HCT116 (cell line): ENCODE data around the gene PACRG. TPM values are rescaled to one million over a fixed set of nuclear protein-coding genes. Genes with fewer than 3 reads are reported as not detected.

Source experiments
- ATAC-seq: fragments of 200-7000 bp; cut with Tn5 transposase; 2 replicates; pipeline ENCODE4 v1.9.1; 2020; ENCODE audit warnings: mild to moderate bottlenecking, moderate library complexity
- BruUV-seq: library from RNA; stranded (reverse); fragments of 400-500 nt; replicated peaks from 2 replicates; lab custom pipeline; 2021; lab: Mats Ljungman, UMichigan
- CTCF ChIA-PET: fragments of 300-600 bp; sonication (Branson Sonifier 250); formaldehyde crosslinking; loops from one replicate; lab custom pipeline; 2021; ENCODE audit warnings: antibody characterized with exemption; lab: Charles Lee
- POLR2A ChIA-PET: fragments of 300-600, 350-600 bp; sonication (Branson Sonifier 250); formaldehyde crosslinking; loops from one replicate; lab custom pipeline; 2021; ENCODE audit warnings: antibody characterized with exemption; lab: Charles Lee
- RAD21 ChIA-PET, 2 experiments: fragments of 300-600 bp; sonication (Branson Sonifier 250); formaldehyde crosslinking; loops; one replicate each; lab custom pipeline; 2023; ENCODE audit warnings: low total read pairs in 2 of 2; ENCODE audit not compliant: uncharacterized antibody in 2 of 2, unreplicated experiment in 2 of 2, low non-redundant PET in 1 of 2; lab: Charles Lee
- DNase-seq: peaks from one replicate; pipeline ENCODE4 v3.0.0-alpha.2; 2010; ENCODE audit warnings: low read depth, low spot score
- H2AFZ ChIP-seq: fragments of 200-600 bp; shearing (Covaris generic), sonication (generic); 2 replicates; pipeline ENCODE4 v1.6.1; 2017; ENCODE audit warnings: low read depth, mixed run types, mixed read lengths, antibody characterized with exemption, low read length; ENCODE audit not compliant: poor library complexity, severe bottlenecking
- H3K27ac ChIP-seq: 2 replicates; pipeline ENCODE4 v1.5.1; 2012; ENCODE audit warnings: low read depth, low read length
- H3K27me3 ChIP-seq: fragments of 200-600 bp; sonication (generic); 2 replicates; pipeline ENCODE4 v1.6.1; 2016; ENCODE audit warnings: mixed run types, low read length, mixed read lengths; ENCODE audit not compliant: insufficient read depth
- H3K36me3 ChIP-seq, 2 experiments: fragments of 200-500 bp in 1 of 2; fragments of 200-600 bp in 1 of 2; sonication (Bioruptor generic) in 1 of 2; sonication (generic) in 1 of 2; 2 replicates each; pipeline versions ENCODE4 v1.5.1 to v1.6.1; 2014 to 2016; ENCODE audit warnings: low read length in 2 of 2, inconsistent platforms in 1 of 2, mixed read lengths in 1 of 2, mixed run types in 1 of 2; ENCODE audit not compliant: insufficient read depth in 2 of 2, control insufficient read depth in 1 of 2
- H3K4me1 ChIP-seq, 2 experiments: fragments of 200-600 bp in 1 of 2; sonication (generic) in 1 of 2; 2 replicates each; pipeline versions ENCODE4 v1.5.1 to v1.6.1; 2012 to 2017; ENCODE audit warnings: low read length in 2 of 2, inconsistent platforms in 1 of 2, mild to moderate bottlenecking in 1 of 2, mixed read lengths in 1 of 2, mixed run types in 1 of 2, moderate library complexity in 1 of 2; ENCODE audit not compliant: insufficient read depth in 2 of 2, control insufficient read depth in 1 of 2
- H3K4me2 ChIP-seq: fragments of 200-600 bp; sonication (generic); 2 replicates; pipeline ENCODE4 v1.6.1; 2017; ENCODE audit warnings: mixed run types, low read length, mixed read lengths
- H3K4me3 ChIP-seq, 2 experiments: fragments of 200-600 bp in 1 of 2; sonication (generic) in 1 of 2; replicated peaks in 1 of 2; 2 replicates each; pipeline ENCODE4 v1.5.1; 2011 to 2016; ENCODE audit warnings: low read length in 2 of 2, control low read depth in 1 of 2, low read depth in 1 of 2, mild to moderate bottlenecking in 1 of 2, mixed read lengths in 1 of 2, mixed run types in 1 of 2
- H3K79me2 ChIP-seq: fragments of 200-600 bp; sonication (generic); 2 replicates; pipeline ENCODE4 v1.6.1; 2017; ENCODE audit warnings: mild to moderate bottlenecking, mixed run types, low read length, moderate library complexity, mixed read lengths; ENCODE audit not compliant: insufficient read depth
- H3K9ac ChIP-seq: fragments of 200-600 bp; sonication (generic); 2 replicates; pipeline ENCODE4 v1.6.1; 2016; ENCODE audit warnings: low read length, mixed read lengths
- H3K9me2 ChIP-seq: fragments of 200-600 bp; sonication (generic), shearing (Covaris generic); 2 replicates; pipeline ENCODE4 v1.6.1; 2017; ENCODE audit warnings: mixed run types, mild to moderate bottlenecking, moderate library complexity; ENCODE audit not compliant: insufficient read depth
- H3K9me3 ChIP-seq, 2 experiments: fragments of 200-500 bp in 1 of 2; fragments of 200-600 bp in 1 of 2; sonication (Bioruptor generic) in 1 of 2; sonication (generic) in 1 of 2; 2 replicates each; pipeline ENCODE4 v1.6.1; 2014 to 2017; ENCODE audit warnings: low read length in 2 of 2, mixed read lengths in 2 of 2, inconsistent platforms in 1 of 2, low read depth in 1 of 2, mild to moderate bottlenecking in 1 of 2, mixed run types in 1 of 2, moderate library complexity in 1 of 2; ENCODE audit not compliant: control insufficient read depth in 1 of 2, insufficient read depth in 1 of 2
- H4K20me1 ChIP-seq: fragments of 200-600 bp; sonication (generic), shearing (Covaris generic); 2 replicates; pipeline ENCODE4 v1.6.1; 2017; ENCODE audit warnings: mixed run types, mild to moderate bottlenecking, moderate library complexity; ENCODE audit not compliant: insufficient read depth
- ATF3 ChIP-seq: IDR thresholded peaks from 2 replicates; pipeline ENCODE4 v1.6.1; 2012
- EZH2 ChIP-seq: fragments of 200-600 bp; sonication (generic); IDR thresholded peaks from 2 replicates; pipeline ENCODE4 v1.6.1; 2017; ENCODE audit warnings: antibody characterized with exemption, mixed run types
- EZH2phosphoT487 ChIP-seq: fragments of 200-600 bp; IDR thresholded peaks from 2 replicates; pipeline ENCODE4 v1.6.1; 2018; ENCODE audit warnings: antibody characterized with exemption, borderline replicate concordance
- FOSL1 ChIP-seq: IDR thresholded peaks from 2 replicates; pipeline ENCODE4 v1.6.1; 2012; ENCODE audit warnings: low read depth
- MAX ChIP-seq: IDR thresholded peaks from 2 replicates; pipeline ENCODE4 v1.6.1; 2012
- RAD21 ChIP-seq: IDR thresholded peaks from 2 replicates; pipeline ENCODE4 v1.6.1; 2012; ENCODE audit warnings: low read depth, mild to moderate bottlenecking
- YY1 ChIP-seq: IDR thresholded peaks from 2 replicates; pipeline ENCODE4 v1.6.1; 2011; ENCODE audit warnings: low read length, low read depth, moderate library complexity, mild to moderate bottlenecking; ENCODE audit not compliant: insufficient replicate concordance; ENCODE audit errors: extremely low read depth
- ZBTB33 ChIP-seq: IDR thresholded peaks from 2 replicates; pipeline ENCODE4 v1.6.1; 2011; ENCODE audit warnings: mild to moderate bottlenecking, low read length, moderate library complexity; ENCODE audit not compliant: insufficient replicate concordance; ENCODE audit errors: extremely low read depth
- ZFX ChIP-seq: fragments of 450-650 bp; IDR thresholded peaks from 2 replicates; pipeline ENCODE4 v1.6.1; 2017
- ZNF274 ChIP-seq: fragments of 200-500 bp; sonication (Bioruptor generic); IDR thresholded peaks from 2 replicates; pipeline ENCODE4 v1.6.1; 2014; ENCODE audit warnings: mild to moderate bottlenecking, low read depth, low read length, inconsistent platforms
- intact Hi-C: fragments of 100-400 bp; cut with micrococcal nuclease; formaldehyde crosslinking; loops from 2 replicates; pipeline ENCODE4 v1.10.0; 2022
- total RNA-seq: library from RNA; stranded (reverse); gene quantifications from one replicate; pipeline ENCODE4 v1.2.1, GENCODE V29; 2021; ENCODE audit not compliant: unreplicated experiment

Gene PACRG
- total RNA-seq, 1 experiment from 2014 or later: 0.71 TPM

- TF ChIP-seq YY1: no peak
- TF ChIP-seq ZNF274: no peak
- TF ChIP-seq FOSL1: no peak
- no peak for TF ChIP-seq ATF3
- TF ChIP-seq ZBTB33: no peak
- no peak for TF ChIP-seq EZH2phosphoT487
- TF ChIP-seq, all 23 proteins: peak for 0
These were observed 613.7 kb downstream of the PACRG start (continued) for GRCh38 chr6:163341224-163342061.

GRCh38 chr6:163342571-163343539, 615.1 kb downstream of the PACRG start:
- CTCF ChIA-PET: no interaction called here
- H3K36me3 ChIP-seq: no peaks in the 10 kb centered on the region
- no peaks in the 10 kb centered on the region for H4K20me1 ChIP-seq
- no peaks in the 10 kb centered on the region for H3K9me3 ChIP-seq
- H3K4me1 ChIP-seq: peaks cover 0 to 14% of the 10 kb centered on the region in 2 experiments; a peak in 2 of 4 replicates
- TF ChIP-seq ZFX (no peak), RAD21 (no peak), FOSL1 (no peak), ATF3 (no peak), MAX (no peak), YY1 (no peak), EZH2 (no peak)
- intact Hi-C loops: no loop called here
- no peaks in the 10 kb centered on the region for H3K79me2 ChIP-seq
- no peaks in the 10 kb centered on the region for H3K27me3 ChIP-seq
- POLR2A ChIA-PET: no interaction called here
- H3K9ac ChIP-seq: no peak overlapping the region
- ATAC-seq: no peak
- no peak overlapping the region for H3K4me3 ChIP-seq
- H3K27ac ChIP-seq: no peak overlapping the region
- RAD21 ChIA-PET: no interaction called here
- DNase-seq: no peak
- no TSS peak for BruUV-seq
- no peak overlapping the region for H2AFZ ChIP-seq
- no peaks in the 10 kb centered on the region for H3K9me2 ChIP-seq
- no peak overlapping the region for H3K4me2 ChIP-seq
